H1 (cell line): Measurements from ENCODE around the gene SERGEF. TPM values are rescaled to one million over a fixed set of nuclear protein-coding genes. Genes with fewer than 3 reads are reported as not detected.

ENCODE experiments used
- ASH2L ChIP-seq: fragments of 200-600, 300-600 bp; sonication (generic); IDR thresholded peaks from one replicate; pipeline ENCODE4 v1.7.1; 2017; ENCODE audit warnings: low read length
- HDAC2 ChIP-seq, 2 experiments: fragments of 300-600 bp in 1 of 2; sonication (generic) in 1 of 2; IDR thresholded peaks; 2 replicates each; pipeline ENCODE4 v1.6.1; 2011 to 2012; ENCODE audit warnings: low read depth in 2 of 2, low read length in 2 of 2, mild to moderate bottlenecking in 2 of 2, moderate library complexity in 2 of 2, borderline replicate concordance in 1 of 2, inconsistent platforms in 1 of 2
- JUND ChIP-seq: IDR thresholded peaks from 2 replicates; pipeline ENCODE4 v1.6.1; 2011; ENCODE audit warnings: mild to moderate bottlenecking, improper control_type of control experiment, low read length
- KDM1A ChIP-seq: fragments of 200-600, 300-600 bp; sonication (generic); IDR thresholded peaks from 2 replicates; pipeline ENCODE4 v1.7.1; 2016; ENCODE audit warnings: mild to moderate bottlenecking, low read length, borderline replicate concordance
- SIRT6 ChIP-seq: IDR thresholded peaks from one replicate; pipeline ENCODE4 v1.7.1; 2012; ENCODE audit warnings: low read length, inconsistent platforms
- polyA plus RNA-seq, 7 experiments: library from polyadenylated mRNA; depleted of rRNA in 3 of 7; stranded (reverse) in 5 of 7; unstranded in 2 of 7; fragments of >200 nt in 5 of 7; fragments of 200-250 nt in 2 of 7; gene quantifications; 1 replicate in 5 of 7; 2 replicates in 1 of 7; 4 replicates in 1 of 7; pipeline versions ENCODE4 v1.2.1 to v1.2.3, GENCODE V29; 2011 to 2013; ENCODE audit warnings: missing spikeins in 2 of 7, mixed read lengths in 2 of 7
- total RNA-seq: library from RNA; stranded (reverse); fragmentation: NEBNext Ultra II Directional; extraction: Animal tissue kit (Norgen Biotek cat#: 25700); gene quantifications from 2 replicates; pipeline ENCODE4 v1.2.1, GENCODE V29; 2021
- TF ChIP-seq, protein P1 (sequence below): IDR thresholded peaks from 2 replicates; pipeline ENCODE4 v1.6.1; 2012; ENCODE audit warnings: inconsistent platforms

Gene SERGEF
- total and polyA plus RNA-seq, 2 of the 8 experiments (the other 6 are each of a cell fraction or from before 2014, with no cell fraction given): 16.6 to 28.8 TPM

DNA sequence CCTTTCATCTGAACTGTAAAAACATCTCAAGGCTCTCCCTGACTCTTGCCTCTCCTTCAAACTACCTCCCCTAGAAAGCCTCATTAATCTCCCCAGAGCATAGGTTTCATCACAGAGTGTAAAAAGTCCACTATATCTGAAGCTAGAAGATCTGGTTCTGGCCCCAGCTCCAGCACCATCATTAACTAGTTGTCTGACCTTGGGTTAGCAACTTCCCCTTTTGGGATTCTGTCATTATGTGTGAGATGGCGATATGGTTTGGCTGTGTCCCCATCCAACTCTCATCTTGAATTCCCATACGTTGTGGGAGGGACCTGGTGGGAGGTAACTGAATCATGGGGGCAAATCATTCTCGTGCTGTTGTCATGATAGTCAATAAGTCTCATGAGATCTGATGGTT, 181.0 kb downstream of the SERGEF start (continued):
- TF ChIP-seq ASH2L (no peak), HDAC2 (IDR thresholded peaks at IDR 0.05; ENCODE audit: borderline replicate concordance in 1 of 2, low read depth in 2 of 2, low read length in 2 of 2) (no peak), SIRT6 (no peak), JUND (no peak), KDM1A (no peak)
- TF ChIP-seq, protein P1, sequence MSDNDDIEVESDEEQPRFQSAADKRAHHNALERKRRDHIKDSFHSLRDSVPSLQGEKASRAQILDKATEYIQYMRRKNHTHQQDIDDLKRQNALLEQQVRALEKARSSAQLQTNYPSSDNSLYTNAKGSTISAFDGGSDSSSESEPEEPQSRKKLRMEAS: no peak
- TF ChIP-seq, all 59 proteins: peak for 0
